Breast epithelium (tissue), 3 donors: ENCODE data around the gene KIAA0232.

ENCODE experiments used
- POLR2A ChIP-seq: fragments of 450-650 bp; IDR thresholded peaks from one replicate; pipeline ENCODE4 v1.6.1; 2016; ENCODE audit warnings: antibody characterized with exemption, mild to moderate bottlenecking, moderate library complexity
- TF ChIP-seq, protein P1 (sequence below), 3 donors: fragments of 450-650 bp; IDR thresholded peaks; one replicate each; pipeline ENCODE4 v1.5.1; 2016 to 2017; ENCODE audit warnings: antibody characterized with exemption in 3 of 3, mild to moderate bottlenecking in 3 of 3, moderate library complexity in 3 of 3

DNA sequence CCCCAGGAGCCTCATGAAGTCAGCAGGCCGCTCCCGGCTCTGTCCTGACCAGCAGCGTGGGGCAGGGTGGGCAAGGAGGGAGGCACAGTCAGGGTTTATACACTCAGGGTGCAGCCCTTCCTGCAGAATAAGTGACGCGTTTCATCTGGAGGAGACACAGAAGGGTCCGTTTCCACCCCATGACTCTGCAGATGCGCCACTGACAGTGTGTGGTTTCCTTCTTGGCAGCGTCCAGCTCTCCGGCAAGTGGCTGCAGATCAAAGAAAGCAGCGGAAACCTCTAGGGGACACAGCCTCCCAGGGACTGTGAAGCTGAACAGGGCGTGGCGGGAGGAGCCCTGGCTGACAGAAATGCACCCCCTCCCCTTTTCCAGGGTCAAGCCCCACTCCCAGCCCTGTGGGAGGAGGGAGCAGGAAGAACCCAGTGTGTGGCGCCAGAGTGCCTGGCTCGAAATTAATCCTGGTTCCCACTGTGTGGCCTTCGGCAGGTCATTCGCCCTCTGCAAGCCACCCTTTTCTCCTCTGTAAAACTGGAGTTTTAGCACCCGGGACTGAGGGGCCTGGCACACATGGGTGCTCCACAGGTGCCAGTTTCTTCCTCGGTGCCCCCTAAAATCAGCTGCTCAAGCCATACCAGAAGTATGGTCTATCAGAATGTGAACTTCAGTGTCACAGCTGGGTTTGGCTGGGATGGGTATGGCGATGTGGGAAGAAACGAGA lies 109.8 kb downstream of the KIAA0232 start:
- TF ChIP-seq, protein P1, sequence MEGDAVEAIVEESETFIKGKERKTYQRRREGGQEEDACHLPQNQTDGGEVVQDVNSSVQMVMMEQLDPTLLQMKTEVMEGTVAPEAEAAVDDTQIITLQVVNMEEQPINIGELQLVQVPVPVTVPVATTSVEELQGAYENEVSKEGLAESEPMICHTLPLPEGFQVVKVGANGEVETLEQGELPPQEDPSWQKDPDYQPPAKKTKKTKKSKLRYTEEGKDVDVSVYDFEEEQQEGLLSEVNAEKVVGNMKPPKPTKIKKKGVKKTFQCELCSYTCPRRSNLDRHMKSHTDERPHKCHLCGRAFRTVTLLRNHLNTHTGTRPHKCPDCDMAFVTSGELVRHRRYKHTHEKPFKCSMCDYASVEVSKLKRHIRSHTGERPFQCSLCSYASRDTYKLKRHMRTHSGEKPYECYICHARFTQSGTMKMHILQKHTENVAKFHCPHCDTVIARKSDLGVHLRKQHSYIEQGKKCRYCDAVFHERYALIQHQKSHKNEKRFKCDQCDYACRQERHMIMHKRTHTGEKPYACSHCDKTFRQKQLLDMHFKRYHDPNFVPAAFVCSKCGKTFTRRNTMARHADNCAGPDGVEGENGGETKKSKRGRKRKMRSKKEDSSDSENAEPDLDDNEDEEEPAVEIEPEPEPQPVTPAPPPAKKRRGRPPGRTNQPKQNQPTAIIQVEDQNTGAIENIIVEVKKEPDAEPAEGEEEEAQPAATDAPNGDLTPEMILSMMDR (IDR thresholded peaks at IDR 0.05), result no peak
- no peak for TF ChIP-seq POLR2A
